Spleen (tissue), 7 donors: ENCODE data around the gene NOTCH2.

Source experiments
- CTCF ChIP-seq, 11 experiments: fragments of 200-600 bp in 7 of 11; fragments of 450-650 bp in 4 of 11; sonication (generic) in 4 of 11; IDR thresholded peaks in 8 of 11; conservative IDR thresholded peaks in 3 of 11; 1 replicate in 7 of 11; 2 replicates in 4 of 11; pipeline versions ENCODE4 v1.4.0 to v1.8.0; 2016 to 2021; ENCODE audit warnings: antibody characterized with exemption in 11 of 11, inconsistent platforms in 4 of 11, mild to moderate bottlenecking in 1 of 11
- POLR2A ChIP-seq, 3 donors: fragments of 450-650 bp; IDR thresholded peaks; one replicate each; pipeline ENCODE4 v1.5.1; 2017; ENCODE audit warnings: antibody characterized with exemption in 3 of 3, mild to moderate bottlenecking in 1 of 3
- donor health status: DM: no; HTN: no; CAD: no; lungs with moderate emphysema.
- donor health status: DM: no; HTN: no; CAD: no.
- donor health status: DM: no; HTN: no; CAD: no.

DNA sequence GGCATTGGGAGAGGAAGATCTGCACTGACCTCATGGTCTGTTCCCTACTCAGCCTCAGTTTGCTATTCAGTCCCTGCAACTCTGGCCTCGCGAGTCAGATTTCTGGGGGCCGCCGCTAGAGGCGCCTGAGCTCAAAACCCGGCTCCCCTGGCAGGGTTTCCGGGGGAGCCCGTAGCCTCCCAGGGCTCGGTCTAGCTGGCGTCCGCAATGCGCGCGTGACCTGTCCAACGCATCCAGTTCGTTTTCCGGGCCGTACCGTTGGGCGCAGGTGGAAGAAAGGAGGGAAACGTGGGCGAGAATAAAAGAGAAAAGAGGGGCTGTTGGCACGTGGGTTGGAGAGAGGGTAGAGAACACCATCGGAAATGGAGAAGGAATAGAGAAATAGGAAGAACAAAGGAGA, 173.2 kb downstream of the NOTCH2 start, which contains the start of gene ADAM30:
- no peak for TF ChIP-seq CTCF (IDR thresholded peaks at IDR 0.05 in 8 of 11, conservative IDR thresholded peaks at IDR 0.05 in 3 of 11)
- TF ChIP-seq POLR2A (IDR thresholded peaks at IDR 0.05): no peak
